Mesendoderm (in vitro differentiated cells): ENCODE measurements around the gene ARHGAP22.

Source experiments
- DNase-seq: peaks from one replicate; pipeline ENCODE4 v3.0.0; 2013
- H2AK5ac ChIP-seq: 2 replicates; pipeline ENCODE4 v1.6.1; 2013; ENCODE audit warnings: low read length, inconsistent platforms
- H2BK120ac ChIP-seq: 2 replicates; pipeline ENCODE4 v1.6.1; 2013; ENCODE audit warnings: low read depth, mild to moderate bottlenecking, low read length, moderate library complexity, mixed read lengths
- H2BK15ac ChIP-seq: replicated peaks from 2 replicates; pipeline ENCODE4 v1.6.1; 2013; ENCODE audit warnings: low read depth, mild to moderate bottlenecking, moderate library complexity
- H2BK5ac ChIP-seq: 2 replicates; pipeline ENCODE4 v1.6.1; 2013; ENCODE audit warnings: low read length, inconsistent platforms
- H3K18ac ChIP-seq: 2 replicates; pipeline ENCODE4 v1.6.1; 2013; ENCODE audit warnings: mild to moderate bottlenecking, low read length, mixed read lengths
- H3K23ac ChIP-seq: one replicate; pipeline ENCODE4 v1.6.1; 2013; ENCODE audit warnings: low read length
- H3K27ac ChIP-seq: 2 replicates; pipeline ENCODE4 v1.5.1; 2013; ENCODE audit warnings: low read depth, mild to moderate bottlenecking, inconsistent platforms, low read length, moderate library complexity
- H3K27me3 ChIP-seq: 2 replicates; pipeline ENCODE4 v1.6.1; 2013; ENCODE audit warnings: low read length, control low read depth, mild to moderate bottlenecking, inconsistent platforms; ENCODE audit not compliant: insufficient read depth, poor library complexity
- H3K36me3 ChIP-seq: 2 replicates; pipeline ENCODE4 v1.6.1; 2013; ENCODE audit warnings: low read length, inconsistent platforms; ENCODE audit not compliant: control insufficient read depth, insufficient read depth
- H3K4ac ChIP-seq: one replicate; pipeline ENCODE4 v1.6.1; 2013; ENCODE audit warnings: low read depth, mild to moderate bottlenecking, low read length, moderate library complexity
- H3K4me1 ChIP-seq: 2 replicates; pipeline ENCODE4 v1.6.1; 2013; ENCODE audit warnings: low read depth, low read length, inconsistent platforms; ENCODE audit not compliant: control insufficient read depth
- H3K4me2 ChIP-seq: 2 replicates; pipeline ENCODE4 v1.6.1; 2013; ENCODE audit warnings: low read length
- H3K4me3 ChIP-seq: 2 replicates; pipeline ENCODE4 v1.5.1; 2013; ENCODE audit warnings: mild to moderate bottlenecking, low read length
- H3K56ac ChIP-seq: one replicate; pipeline ENCODE4 v1.6.1; 2013; ENCODE audit warnings: low read length
- H3K79me1 ChIP-seq: 2 replicates; pipeline ENCODE4 v1.6.1; 2013; ENCODE audit warnings: low read length, inconsistent platforms
- H3K79me2 ChIP-seq: 2 replicates; pipeline ENCODE4 v1.6.1; 2013; ENCODE audit warnings: mild to moderate bottlenecking, low read length; ENCODE audit not compliant: control insufficient read depth, insufficient read depth
- H3K9ac ChIP-seq: 2 replicates; pipeline ENCODE4 v1.6.1; 2013; ENCODE audit warnings: low read length, inconsistent platforms
- H4K5ac ChIP-seq: one replicate; pipeline ENCODE4 v1.6.1; 2013; ENCODE audit warnings: low read length
- H4K8ac ChIP-seq: one replicate; pipeline ENCODE4 v1.6.1; 2013; ENCODE audit warnings: low read depth, mild to moderate bottlenecking, control low read depth, low read length, moderate library complexity
- WGBS: extraction: QIAGEN DNeasy Blood & Tissue Kit; methylation state at CpG from one replicate; pipeline ENCODE4 v1.1.7; 2013; ENCODE audit warnings: low lambda C conversion rate, missing lambda C conversion rate; ENCODE audit not compliant: insufficient coverage; ENCODE audit errors: extremely low coverage; 5-methylcytosine and 5-hydroxymethylcytosine counted together

ARHGAP22 gene

DNA sequence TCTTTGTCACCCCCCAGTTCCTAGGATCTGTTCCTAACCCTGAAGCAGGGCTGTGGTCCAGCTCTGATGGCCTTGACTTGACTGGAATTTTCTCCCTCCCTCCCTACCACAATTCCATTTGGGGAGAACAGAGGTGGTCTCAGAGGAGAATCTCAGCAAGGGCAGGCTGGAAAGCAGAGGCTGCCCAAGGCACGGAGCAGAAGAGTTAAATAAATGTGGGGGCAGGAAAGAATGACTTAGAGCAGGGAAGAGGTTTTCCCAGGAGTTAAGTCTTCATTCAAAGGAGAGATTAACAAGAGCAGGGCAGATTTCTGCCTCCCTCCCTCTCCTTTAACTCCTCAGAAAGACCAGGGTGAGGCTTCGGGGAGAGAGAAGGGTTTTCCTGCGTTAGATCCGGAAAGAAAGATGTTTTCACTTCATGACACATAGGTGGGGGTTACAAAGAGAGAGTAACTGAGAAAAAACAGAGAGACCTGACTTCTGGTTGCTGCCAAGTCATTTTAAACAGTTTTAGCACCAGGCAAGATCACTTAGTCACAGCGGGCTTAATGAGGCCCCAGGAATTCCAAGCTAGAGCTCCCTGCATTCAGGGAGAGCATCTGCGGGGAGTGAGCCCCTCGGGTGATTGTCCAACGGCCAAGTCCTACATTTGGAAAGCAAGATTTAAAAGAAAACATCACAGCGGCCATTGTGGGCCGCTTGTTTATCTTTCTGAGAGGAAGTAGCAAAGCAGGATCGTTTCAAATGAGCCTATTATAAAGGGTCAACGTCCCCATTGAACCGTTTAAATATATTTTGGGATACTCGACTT lies 78.7 kb downstream of the ARHGAP22 start:
- no peak overlapping the region for H4K8ac ChIP-seq
- H3K4me3 ChIP-seq = no peak overlapping the region
- DNase-seq = no peak
- H3K4me2 ChIP-seq = no peak overlapping the region
- H2BK120ac ChIP-seq = no peak overlapping the region
- no peaks in the 10 kb centered on the region for H3K4me1 ChIP-seq
- H3K27me3 ChIP-seq = no peaks in the 10 kb centered on the region
- H2BK5ac ChIP-seq = no peak overlapping the region
- no peak overlapping the region for H3K23ac ChIP-seq
- WGBS = no CpG with 5 or more reads among the region's 14 CpGs
- no peak overlapping the region for H3K9ac ChIP-seq
- no peaks in the 10 kb centered on the region for H3K36me3 ChIP-seq
- H2BK15ac ChIP-seq = no peak overlapping the region
- H3K79me1 ChIP-seq = no peaks in the 10 kb centered on the region
- no peak overlapping the region for H4K5ac ChIP-seq
- no peak overlapping the region for H3K4ac ChIP-seq
- H3K56ac ChIP-seq = no peak overlapping the region
- H2AK5ac ChIP-seq = no peak overlapping the region
- no peak overlapping the region for H3K27ac ChIP-seq
- H3K79me2 ChIP-seq = no peaks in the 10 kb centered on the region
- no peak overlapping the region for H3K18ac ChIP-seq

GRCh38 chr10:48525113-48525512 lies 79.8 kb downstream of the ARHGAP22 start:
- WGBS = no CpG with 5 or more reads among the region's 5 CpGs
- DNase-seq = no peak

GRCh38 chr10:48523820-48524758 lies 80.8 kb downstream of the ARHGAP22 start:
- Histone ChIP-seq H2BK120ac (no peak overlapping the region), H3K79me1 (no peaks in the 10 kb centered on the region), H3K36me3 (no peaks in the 10 kb centered on the region), H2BK5ac (no peak overlapping the region), H3K27ac (no peak overlapping the region), H4K5ac (no peak overlapping the region), H2BK15ac (no peak overlapping the region), H3K27me3 (no peaks in the 10 kb centered on the region), H2AK5ac (no peak overlapping the region), H3K79me2 (no peaks in the 10 kb centered on the region), H3K4me1 (no peaks in the 10 kb centered on the region), H3K18ac (peak overlapping the region; percentile 54), H4K8ac (no peak overlapping the region), H3K9ac (peak overlapping the region; percentile 26), H3K23ac (no peak overlapping the region), H3K4ac (no peak overlapping the region), H3K56ac (peak overlapping the region; percentile 52), H3K4me3 (peak overlapping the region; percentile 36), H3K4me2 (peak overlapping the region; percentile 38)
- peak; percentile 53 for DNase-seq
- WGBS = no CpG with 5 or more reads among the region's 93 CpGs

More at GRCh38 chr10:48525113-48525512, 79.8 kb downstream of the ARHGAP22 start:
- Histone ChIP-seq H2BK5ac (no peak overlapping the region), H3K18ac (no peak overlapping the region), H3K23ac (no peak overlapping the region), H2BK15ac (no peak overlapping the region), H3K27ac (no peak overlapping the region), H3K36me3 (no peaks in the 10 kb centered on the region), H3K4me3 (no peak overlapping the region), H3K27me3 (no peaks in the 10 kb centered on the region), H2BK120ac (no peak overlapping the region), H3K79me2 (no peaks in the 10 kb centered on the region), H3K56ac (no peak overlapping the region), H3K4ac (no peak overlapping the region), H4K5ac (no peak overlapping the region), H4K8ac (no peak overlapping the region), H3K9ac (no peak overlapping the region), H3K4me1 (no peaks in the 10 kb centered on the region), H2AK5ac (no peak overlapping the region), H3K4me2 (no peak overlapping the region), H3K79me1 (no peaks in the 10 kb centered on the region)

GRCh38 chr10:48523212-48523819 lies 81.6 kb downstream of the ARHGAP22 start:
- no peak overlapping the region for H3K4ac ChIP-seq
- peak overlapping the region; percentile 54 for H3K18ac ChIP-seq
- no peak overlapping the region for H3K23ac ChIP-seq
- no peak overlapping the region for H2BK15ac ChIP-seq
- H2AK5ac ChIP-seq = no peak overlapping the region
- no peaks in the 10 kb centered on the region for H3K79me2 ChIP-seq
- H4K5ac ChIP-seq = no peak overlapping the region
- no peaks in the 10 kb centered on the region for H3K36me3 ChIP-seq
- H3K4me2 ChIP-seq = peak overlapping the region; percentile 38
- DNase-seq = peak; percentile 83
- no peak overlapping the region for H4K8ac ChIP-seq
- no peaks in the 10 kb centered on the region for H3K27me3 ChIP-seq
- no peaks in the 10 kb centered on the region for H3K4me1 ChIP-seq
- no peak overlapping the region for H2BK120ac ChIP-seq
- no CpG with 5 or more reads among the region's 47 CpGs for WGBS
- H3K9ac ChIP-seq = peak overlapping the region; percentile 26
- H3K56ac ChIP-seq = peak overlapping the region; percentile 52
- H2BK5ac ChIP-seq = no peak overlapping the region
- H3K27ac ChIP-seq = no peak overlapping the region
- peak overlapping the region; percentile 10 for H3K4me3 ChIP-seq
- no peaks in the 10 kb centered on the region for H3K79me1 ChIP-seq

- H3K4me3 ChIP-seq = no peak overlapping the region
- no CpG with 5 or more reads among the region's 7 CpGs for WGBS
Measured at GRCh38 chr10:48522011-48522765, 82.7 kb downstream of the ARHGAP22 start.

More at GRCh38 chr10:48522011-48522765, 82.7 kb downstream of the ARHGAP22 start:
- Histone ChIP-seq H2BK15ac (no peak overlapping the region), H2BK120ac (no peak overlapping the region), H2BK5ac (no peak overlapping the region), H3K79me1 (no peaks in the 10 kb centered on the region), H3K4me2 (no peak overlapping the region), H3K4me1 (no peaks in the 10 kb centered on the region), H4K5ac (no peak overlapping the region), H3K4ac (no peak overlapping the region), H3K56ac (no peak overlapping the region), H3K18ac (no peak overlapping the region), H3K27me3 (no peaks in the 10 kb centered on the region), H4K8ac (no peak overlapping the region), H2AK5ac (no peak overlapping the region), H3K36me3 (no peaks in the 10 kb centered on the region), H3K27ac (no peak overlapping the region), H3K79me2 (no peaks in the 10 kb centered on the region), H3K23ac (no peak overlapping the region), H3K9ac (no peak overlapping the region)
- DNase-seq = no peak
